HEK293T (cell line): ENCODE measurements around the gene APBA2.

Experiments used
- ARNT ChIP-seq: fragments of 450-650 bp; IDR thresholded peaks from 2 replicates; pipeline ENCODE4 v1.6.1; 2017; ENCODE audit warnings: mild to moderate bottlenecking
- BHLHE40 ChIP-seq: fragments of 450-650 bp; IDR thresholded peaks from 2 replicates; pipeline ENCODE4 v1.6.1; 2016; ENCODE audit warnings: mild to moderate bottlenecking, moderate library complexity, borderline replicate concordance
- ELF4 ChIP-seq: fragments of 450-650 bp; IDR thresholded peaks from 2 replicates; pipeline ENCODE4 v1.6.1; 2017; ENCODE audit warnings: antibody characterized with exemption
- FOXA1 ChIP-seq: fragments of 450-650 bp; IDR thresholded peaks from 2 replicates; pipeline ENCODE4 v1.6.1; 2016; ENCODE audit warnings: mild to moderate bottlenecking
- FOXM1 ChIP-seq: fragments of 450-650 bp; IDR thresholded peaks from 2 replicates; pipeline ENCODE4 v1.6.1; 2017; ENCODE audit warnings: mild to moderate bottlenecking, borderline replicate concordance
- HDGF ChIP-seq: fragments of 450-650 bp; IDR thresholded peaks from 2 replicates; pipeline ENCODE4 v1.6.1; 2017; ENCODE audit warnings: antibody characterized with exemption, borderline replicate concordance
- LEF1 ChIP-seq: fragments of 450-650 bp; IDR thresholded peaks from 2 replicates; pipeline ENCODE4 v1.6.1; 2017; ENCODE audit warnings: mild to moderate bottlenecking, borderline replicate concordance
- NFRKB ChIP-seq: fragments of 450-650 bp; IDR thresholded peaks from 2 replicates; pipeline ENCODE4 v1.6.1; 2016; ENCODE audit warnings: mild to moderate bottlenecking, moderate library complexity
- SP1 ChIP-seq: fragments of 450-650 bp; IDR thresholded peaks from 2 replicates; pipeline ENCODE4 v1.6.1; 2017
- SUZ12 ChIP-seq: fragments of 450-650 bp; IDR thresholded peaks from 2 replicates; pipeline ENCODE4 v1.6.1; 2016; ENCODE audit warnings: mild to moderate bottlenecking
- TARDBP ChIP-seq: fragments of 450-650 bp; IDR thresholded peaks from 2 replicates; pipeline ENCODE4 v1.6.1; 2016
- ZNF384 ChIP-seq: fragments of 450-650 bp; IDR thresholded peaks from 2 replicates; pipeline ENCODE4 v1.6.1; 2016
- TF ChIP-seq, protein P1 (sequence below): fragments of 450-650 bp; IDR thresholded peaks from 2 replicates; pipeline ENCODE4 v1.6.1; 2016

DNA sequence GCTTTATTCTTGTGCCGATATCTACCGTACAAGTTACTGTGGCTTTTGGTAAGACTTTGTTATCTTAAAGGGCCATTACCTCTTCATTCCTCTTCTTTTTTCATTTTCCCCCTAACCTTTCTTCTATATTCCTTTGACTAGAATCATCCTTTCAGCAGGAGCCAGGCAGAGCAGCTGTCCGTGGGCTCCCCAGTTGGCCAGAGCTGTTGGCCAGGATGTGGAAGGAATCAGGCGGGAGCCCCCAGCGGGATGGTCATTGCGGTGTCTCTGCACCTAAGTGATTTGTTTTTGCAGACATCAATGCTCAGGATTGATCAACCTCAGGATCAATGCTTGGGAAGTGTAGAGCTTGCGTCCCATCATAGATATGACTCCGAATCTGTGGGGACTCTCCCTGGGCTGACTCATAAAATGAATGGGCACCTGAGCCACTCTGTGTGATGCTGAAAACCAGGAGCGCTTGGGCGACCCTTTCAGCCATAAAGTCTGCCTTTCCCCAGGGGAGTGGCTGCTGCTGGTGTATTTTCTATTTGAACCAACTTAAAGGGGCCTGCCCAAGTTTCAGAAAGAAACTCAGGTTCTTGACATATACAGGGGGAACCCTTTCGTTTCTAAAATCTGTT, 21.7 kb downstream of the APBA2 start:
- TF ChIP-seq FOXA1 (no peak), ELF4 (no peak), ARNT (no peak), TARDBP (no peak), SUZ12 (no peak), HDGF (no peak), FOXM1 (no peak), SP1 (no peak), BHLHE40 (no peak), ZNF384 (no peak), LEF1 (no peak), NFRKB (no peak)
- TF ChIP-seq, protein P1, sequence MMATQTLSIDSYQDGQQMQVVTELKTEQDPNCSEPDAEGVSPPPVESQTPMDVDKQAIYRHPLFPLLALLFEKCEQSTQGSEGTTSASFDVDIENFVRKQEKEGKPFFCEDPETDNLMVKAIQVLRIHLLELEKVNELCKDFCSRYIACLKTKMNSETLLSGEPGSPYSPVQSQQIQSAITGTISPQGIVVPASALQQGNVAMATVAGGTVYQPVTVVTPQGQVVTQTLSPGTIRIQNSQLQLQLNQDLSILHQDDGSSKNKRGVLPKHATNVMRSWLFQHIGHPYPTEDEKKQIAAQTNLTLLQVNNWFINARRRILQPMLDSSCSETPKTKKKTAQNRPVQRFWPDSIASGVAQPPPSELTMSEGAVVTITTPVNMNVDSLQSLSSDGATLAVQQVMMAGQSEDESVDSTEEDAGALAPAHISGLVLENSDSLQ: no peak
